NOMO-1 treated with dmso at 0.1 percent for 144 hours (cell line): ENCODE results near the gene CACNA1I.

Experiments used
- DNase-seq: peaks from one replicate; lab custom pipeline; 2025; ENCODE audit not compliant: unreplicated experiment; lab: John Stamatoyannopoulos, UW

CACNA1I gene

DNA sequence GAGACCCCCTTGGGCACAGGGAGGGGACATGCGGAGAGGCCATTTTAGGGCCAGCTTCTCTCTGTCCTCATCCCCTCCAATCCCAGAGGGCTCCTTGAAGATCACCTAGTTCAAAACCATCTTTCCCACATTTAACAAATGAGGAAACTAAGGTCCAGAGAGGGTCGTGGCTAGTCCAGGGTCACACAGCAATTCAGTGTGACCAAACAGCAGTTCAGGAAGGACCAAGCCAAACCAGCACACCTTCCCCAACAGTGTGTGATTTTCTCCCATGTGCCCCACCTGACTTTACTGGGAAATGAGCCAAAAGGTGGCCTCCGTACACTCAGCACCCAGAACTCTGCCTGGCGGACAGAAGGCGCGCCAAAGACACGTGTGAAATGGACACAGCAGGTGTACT is 51.3 kb downstream of the CACNA1I start:
- DNase-seq, result no peak

DNA sequence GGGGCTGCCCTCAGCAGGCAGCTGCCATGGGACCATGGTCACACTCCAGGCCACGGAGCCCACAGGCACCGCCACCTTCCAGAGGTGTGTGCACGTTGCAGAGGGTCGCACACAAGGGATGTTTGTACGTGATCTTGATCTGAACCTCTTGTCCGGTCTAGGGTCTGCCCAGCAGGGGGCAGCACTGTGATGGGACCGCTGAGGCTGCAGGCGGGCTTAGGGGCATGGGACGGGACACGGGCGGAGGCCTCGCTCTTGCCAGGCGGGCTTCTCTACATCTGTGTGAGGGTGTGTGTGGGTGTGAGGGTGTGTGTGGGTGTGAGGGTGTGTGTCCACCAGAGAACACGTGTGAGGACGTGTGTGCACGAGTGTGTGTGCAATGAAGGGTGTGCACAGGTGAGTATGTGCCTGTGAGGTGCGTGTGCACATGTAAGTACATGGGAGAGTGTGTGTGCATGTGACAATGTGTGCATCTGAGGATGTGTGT is 52.4 kb downstream of the CACNA1I start:
- no peak for DNase-seq

DNA sequence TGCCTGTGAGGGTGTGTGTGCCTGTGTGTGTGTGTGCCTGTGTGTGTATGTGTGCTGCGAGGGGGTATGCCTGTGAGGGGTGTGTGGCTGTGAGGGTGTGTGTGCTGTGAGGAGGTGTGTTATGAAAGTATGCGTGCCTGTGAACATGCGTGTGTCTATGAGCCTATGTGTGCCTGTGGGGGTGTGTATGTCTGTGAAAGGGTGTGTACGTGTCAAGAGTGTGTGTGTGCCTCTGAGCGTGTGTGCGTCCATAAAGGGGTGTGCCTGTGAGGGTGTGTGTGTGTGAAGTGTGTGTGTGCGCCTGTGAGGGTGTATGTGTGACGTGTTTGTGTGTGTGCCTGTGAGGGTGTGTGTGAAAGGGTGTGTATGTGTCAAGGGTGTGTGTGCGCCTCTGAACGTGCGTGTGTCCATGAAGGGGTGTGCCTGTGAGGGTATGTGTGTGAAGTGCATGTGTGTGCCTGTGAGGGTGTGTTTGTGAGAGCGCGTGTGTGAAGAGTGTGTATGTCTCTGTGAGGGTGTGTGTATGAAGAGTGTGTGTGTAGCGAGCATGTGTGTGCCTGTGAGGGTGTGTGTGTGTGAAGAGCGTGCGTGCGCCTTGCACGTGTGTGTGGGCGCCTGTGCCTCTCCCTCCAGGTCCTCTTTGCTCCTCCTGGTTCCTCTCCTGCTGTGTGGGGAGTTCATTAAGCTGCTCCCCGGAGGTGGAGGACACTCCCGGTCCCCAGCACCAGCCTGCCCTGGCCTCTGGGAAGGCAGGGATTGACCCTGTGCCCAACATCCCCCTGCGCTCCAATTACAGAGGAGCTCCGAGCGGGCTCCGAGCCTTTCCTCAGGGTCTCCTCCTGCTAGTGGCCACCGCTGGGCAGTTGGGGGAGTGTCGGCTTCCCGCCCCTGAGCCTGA is 53.3 kb downstream of the CACNA1I start:
- DNase-seq, result no peak

DNA sequence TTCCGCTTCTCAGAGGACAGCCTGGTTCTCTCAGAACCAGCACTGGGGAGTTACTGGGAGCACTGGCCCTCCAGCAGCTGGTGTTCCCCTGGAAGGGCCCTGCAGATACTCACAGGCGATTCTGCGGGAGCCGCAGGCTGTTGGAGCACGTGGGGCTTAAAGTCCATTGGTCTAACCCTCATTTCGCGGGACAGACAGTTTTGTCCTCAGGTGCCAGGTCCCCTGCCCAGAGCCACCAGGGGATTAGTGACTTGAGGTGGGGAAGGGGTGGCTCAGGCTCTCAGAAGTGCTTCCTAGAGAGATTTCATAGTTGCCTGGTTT is 53.9 kb downstream of the CACNA1I start:
- DNase-seq, result no peak

DNA sequence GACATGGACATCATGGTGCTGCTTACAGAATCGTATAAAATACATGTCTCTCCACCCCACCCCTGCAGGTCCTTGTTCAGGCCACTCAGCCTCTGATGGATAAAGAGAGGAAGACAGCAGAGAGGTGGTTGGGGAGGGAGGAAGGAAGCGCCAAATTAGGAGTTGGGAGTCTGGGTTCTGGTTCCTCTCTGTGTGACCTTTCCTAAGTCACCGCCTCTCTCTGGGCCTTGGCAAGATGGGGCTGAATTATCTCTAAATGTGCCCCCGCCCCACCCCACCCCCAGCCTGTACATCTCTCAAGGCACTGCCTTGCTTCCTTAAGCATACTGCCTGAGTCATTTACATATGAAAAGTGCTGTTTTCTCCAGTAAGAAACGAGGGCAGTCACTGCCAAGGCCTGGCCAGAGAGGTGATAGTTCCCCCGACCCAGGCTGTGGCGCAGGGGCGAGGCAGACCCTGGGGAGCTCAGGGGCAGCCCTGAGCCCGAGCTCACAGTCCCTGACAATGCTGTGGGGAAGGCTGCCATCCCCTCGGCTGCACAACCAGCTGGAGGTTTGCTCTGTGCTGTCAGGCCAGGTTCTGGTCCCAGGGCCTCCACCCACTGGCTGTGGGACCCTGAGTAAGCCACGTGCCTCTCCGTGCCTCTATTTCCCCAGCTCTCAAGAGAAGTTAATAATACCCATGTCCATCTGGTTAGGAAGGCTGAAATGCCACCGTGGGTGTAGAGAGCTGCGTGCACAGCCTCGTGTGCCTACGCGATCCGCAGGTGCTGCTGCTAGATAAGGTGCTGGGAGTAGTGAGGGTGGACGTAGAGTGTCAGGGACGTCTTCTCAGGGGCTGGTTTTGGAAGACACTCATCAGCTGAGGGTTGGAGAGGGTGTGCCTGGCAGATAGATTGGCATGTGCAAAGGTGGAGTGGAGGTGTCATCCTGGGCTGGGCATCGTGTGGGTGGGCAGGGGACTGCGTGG is 55.3 kb downstream of the CACNA1I start:
- DNase-seq, result no peak

DNA sequence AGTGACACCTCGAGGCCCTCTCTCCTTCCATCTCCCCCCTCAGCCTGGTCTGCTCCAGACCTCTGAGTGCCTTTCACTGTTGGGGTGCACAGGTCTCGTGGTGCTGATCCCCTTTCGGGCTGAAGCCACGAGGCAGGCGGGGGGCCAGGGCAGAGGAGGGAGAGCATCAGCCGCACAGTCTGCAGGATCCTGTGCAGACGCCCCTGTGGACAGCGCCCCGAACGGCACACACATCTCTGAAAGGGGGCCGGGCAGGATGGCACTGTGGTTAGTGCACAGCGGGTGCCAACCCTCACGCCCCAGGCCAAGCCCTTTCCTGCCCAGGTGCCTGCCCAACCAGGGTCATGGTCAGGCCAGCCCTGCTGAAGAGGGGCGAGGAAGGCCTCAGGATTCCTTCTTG is 56.7 kb downstream of the CACNA1I start:
- DNase-seq, result no peak

DNA sequence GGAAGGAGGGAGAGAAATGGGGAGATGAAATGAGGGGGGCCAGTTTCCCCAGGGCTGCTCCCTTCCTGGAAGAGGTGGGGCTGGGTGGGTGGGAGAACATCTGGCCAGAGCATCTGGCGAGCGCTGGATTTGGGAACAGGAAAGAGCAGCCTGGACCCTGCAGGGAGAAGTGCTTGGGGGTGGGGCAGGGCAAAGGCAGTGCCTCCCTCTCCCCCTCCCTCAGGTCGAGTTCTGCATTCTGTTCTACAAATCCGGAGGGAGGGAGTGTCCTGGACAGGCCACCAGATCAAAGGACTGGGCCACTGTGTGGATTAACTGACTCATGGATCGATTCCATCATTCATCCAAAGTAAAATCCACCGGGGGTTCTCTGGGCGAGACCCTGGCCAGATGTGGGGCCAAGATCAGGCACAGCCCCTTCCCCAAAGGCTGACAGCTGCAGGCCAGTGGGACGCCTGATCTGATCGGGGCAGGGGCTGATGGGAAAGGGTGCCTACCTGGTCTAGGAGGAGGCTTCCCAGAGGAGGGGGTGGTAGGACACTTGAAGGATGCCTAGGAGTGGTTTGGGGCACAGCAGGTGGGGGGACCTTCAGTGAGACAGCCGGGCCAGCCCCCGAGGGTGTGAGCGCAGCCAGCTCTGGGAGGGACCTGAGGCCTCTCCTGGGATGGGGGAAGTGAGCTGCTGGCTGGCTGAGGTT is 57.5 kb downstream of the CACNA1I start:
- no peak for DNase-seq

DNA sequence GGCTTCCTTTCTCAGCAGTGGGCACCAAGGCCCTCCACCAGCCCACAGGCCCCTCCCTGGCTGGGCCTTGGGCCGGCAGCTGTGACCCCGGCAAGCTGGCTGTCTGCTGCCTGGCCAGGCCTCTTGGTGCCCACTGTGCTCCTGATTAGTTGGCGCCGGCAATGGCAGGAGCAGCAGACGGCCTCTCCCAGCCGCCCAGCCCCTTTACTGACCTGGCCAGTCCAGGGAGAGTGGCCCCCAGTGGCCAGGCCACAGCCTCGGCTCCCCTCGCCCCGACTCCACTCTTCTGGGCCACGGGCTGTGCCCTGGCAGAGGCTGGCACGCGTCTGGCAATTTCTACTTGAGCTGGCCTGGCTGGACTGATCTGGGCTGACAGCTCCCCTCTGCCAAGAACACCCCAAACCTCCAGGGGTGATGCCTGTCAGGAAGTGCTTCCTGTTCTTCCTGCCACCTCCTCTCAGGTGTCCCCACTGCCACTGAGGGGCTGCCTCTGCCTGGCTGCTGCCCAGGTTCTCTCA is 58.1 kb downstream of the CACNA1I start:
- DNase-seq, result no peak

DNA sequence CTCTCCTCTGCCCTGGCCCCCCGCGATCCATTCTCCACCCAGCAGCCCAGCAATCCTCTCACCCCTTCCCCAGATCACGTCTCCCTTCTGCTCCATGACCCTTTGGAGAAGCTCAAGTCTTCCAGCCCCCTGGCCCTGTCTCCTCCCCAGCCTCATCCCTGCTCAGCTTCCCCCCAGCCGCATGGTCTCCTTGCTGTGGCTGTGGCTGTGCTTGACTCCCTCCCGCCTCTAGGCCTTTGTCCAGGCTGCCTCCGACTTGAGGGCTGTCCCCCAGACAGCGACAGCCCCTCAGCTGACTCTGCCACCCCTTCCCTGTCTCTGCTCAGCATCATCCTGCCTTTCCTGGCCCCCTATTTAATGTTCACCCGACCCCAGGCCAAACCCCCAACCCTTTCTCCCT is 59.3 kb downstream of the CACNA1I start:
- no peak for DNase-seq

DNA sequence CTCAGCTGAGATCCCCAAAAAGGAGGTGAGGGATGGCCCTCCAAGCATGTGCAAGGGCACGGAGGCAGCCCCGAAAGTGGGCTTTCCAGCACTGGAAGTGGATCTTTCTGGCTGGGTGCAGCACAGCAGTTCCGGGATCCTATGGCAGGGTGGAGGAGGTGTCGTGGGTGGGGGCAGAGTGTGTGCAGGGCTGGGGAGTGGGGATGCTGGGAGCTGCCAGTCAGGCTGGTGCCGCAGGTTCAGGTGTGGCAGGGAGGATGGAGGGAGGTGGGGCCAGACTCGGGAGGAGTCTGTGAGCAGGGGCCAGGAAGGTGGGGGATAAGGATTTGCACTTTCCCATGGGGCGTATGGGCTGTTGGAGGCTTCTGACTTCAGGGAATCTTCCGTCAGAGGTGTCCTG is 60.2 kb downstream of the CACNA1I start:
- DNase-seq, result no peak

DNA sequence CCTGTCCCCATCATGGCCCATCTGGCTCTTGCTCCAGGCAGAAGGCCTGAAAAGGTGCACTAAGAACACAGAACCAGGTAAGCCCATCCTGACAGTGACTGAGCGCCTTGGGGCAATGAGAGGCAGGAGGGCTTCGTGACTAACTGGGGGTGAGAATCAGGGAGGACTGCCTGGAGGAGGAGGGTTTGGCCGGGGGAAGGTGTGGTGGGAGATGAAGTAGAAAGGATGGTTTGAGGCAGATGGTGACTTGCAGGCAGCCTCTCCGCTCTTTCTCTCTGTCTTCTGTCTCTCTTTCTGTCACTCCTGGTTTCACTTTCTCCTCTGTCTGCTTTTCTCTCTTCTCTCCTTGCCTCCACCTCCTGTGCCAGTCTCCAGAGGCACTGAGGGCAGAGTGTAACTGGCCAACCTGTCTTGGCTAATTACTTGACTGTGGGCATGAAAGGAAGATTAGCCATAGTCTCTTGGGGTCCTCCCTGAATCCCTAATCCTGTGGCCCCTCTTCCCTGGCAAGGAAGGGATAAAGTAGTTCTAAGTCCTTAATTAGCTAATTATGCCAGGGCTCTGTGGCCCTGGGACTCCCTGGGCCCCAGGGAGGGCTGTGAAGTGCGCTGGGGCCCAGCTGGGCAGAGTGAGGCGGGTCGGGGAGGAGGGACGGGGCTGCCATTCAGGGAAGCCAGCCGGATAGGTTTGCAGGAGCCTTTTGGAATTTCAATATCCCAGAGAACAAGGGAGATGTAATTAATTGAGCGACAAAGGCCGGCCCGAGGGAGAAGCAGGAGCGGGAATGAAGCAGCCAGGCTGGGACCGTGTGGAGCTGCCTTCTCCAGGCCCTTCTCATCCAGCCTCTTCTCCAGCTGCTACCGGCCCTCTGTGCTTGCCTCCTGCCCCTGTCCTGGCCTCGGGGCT is 61.1 kb downstream of the CACNA1I start:
- DNase-seq, result no peak

DNA sequence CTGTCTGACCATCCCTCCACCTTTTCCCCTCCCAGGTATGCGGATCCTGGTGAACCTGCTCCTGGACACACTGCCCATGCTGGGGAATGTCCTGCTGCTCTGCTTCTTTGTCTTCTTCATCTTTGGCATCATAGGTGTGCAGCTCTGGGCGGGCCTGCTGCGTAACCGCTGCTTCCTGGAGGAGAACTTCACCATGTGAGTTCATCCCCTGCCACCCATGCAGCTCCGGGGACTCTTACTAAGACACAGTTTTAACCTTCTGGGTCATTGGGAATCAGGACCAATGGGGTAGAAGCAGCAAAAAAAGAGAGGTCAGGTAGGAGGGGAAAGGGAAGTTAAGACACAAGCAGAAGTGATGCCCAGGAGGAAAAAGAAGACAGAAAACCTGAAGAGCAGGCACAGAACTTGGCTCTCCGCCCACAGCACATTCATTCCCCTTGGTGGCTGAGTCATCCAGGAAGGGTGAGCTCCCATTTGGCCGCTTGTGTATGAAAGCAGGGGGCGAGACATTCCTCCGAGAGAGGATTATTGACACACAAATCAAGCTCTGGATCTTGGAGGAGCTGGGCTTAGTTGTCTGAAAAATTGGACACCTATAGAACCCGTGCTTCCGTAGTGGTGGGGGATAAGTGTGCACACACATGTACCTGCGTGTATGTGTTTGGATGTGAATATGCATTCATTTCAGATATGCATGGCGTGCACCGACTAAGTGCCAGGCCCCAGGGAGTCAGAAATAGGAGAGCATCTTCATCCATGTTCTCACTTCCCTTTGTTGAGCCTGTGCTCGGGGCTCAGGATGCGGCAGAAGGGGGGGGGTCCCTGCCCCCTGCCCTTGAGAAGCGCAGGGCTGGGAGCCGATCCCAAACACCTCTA is 64.2 kb downstream of the CACNA1I start:
- DNase-seq, result peak; percentile 27

DNA sequence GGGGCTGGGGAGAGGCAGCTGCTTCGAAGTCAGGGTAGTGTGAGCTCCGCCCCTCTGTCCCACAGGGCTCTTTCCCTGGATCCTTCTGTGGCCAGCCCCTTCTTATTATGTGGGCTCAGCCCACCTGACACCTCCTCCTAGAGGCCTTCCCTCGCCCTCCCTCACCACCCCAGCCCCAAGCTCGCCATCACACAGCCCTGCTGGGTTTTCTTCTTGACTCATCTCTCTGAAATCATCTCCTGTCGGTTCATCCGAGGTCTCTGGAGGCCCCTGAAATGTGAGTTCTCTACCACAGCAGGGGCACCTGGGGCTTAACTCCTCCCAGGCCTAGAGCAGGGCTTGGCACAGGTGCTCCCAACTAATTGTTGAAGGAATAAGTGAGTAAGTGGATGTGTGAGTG is 65.2 kb downstream of the CACNA1I start:
- DNase-seq, result no peak

DNA sequence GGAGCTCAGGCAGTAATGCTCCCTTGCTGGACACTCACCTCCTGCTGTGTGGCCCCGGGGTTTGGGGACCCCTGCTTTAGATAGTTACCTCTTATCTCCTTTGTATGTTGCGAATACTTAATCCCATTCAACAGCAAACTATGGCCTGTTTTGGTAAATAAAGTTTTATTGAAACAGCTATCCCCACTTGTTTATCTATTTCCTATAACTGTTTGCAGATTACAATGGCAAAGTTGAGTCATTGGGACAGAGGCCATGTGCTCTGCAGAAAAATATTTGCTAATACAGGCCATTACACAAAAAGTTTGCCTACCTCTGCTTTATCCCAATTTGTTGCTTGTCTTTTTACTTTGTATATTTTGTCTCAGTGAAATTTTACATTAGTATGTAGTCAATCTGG is 68.4 kb downstream of the CACNA1I start:
- DNase-seq, result no peak

DNA sequence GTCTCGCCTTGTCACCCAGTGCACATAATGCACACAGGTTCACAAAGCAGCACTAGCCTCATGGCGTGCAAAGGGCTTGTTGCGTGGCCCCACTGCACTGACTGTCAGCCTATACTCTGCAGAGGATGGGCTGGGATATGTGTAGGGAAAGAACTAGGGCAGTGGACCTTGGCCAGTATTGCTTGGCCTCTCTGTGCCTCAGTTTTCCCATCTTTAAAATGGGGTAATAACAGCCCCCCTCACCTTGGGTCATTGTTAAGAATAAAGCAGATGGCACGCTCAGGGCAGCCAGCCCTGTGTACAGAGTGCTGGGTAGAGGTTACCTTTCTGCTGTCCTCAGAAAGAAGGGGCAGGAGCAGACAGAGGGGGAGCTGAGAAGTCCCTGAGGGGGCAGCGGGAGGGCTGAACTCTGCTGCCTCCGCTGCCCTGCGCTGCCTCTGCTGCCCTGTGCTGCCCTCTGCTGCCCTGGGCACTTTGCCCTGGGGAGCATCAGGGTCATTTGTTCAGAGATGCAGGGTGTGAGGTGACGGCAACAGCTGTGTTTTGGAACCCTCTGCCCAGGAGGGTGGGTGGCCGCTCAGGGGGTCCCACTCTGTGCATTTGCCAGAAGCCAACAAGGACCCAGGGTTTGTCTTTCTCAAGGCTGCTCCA is 71.2 kb downstream of the CACNA1I start:
- no peak for DNase-seq

DNA sequence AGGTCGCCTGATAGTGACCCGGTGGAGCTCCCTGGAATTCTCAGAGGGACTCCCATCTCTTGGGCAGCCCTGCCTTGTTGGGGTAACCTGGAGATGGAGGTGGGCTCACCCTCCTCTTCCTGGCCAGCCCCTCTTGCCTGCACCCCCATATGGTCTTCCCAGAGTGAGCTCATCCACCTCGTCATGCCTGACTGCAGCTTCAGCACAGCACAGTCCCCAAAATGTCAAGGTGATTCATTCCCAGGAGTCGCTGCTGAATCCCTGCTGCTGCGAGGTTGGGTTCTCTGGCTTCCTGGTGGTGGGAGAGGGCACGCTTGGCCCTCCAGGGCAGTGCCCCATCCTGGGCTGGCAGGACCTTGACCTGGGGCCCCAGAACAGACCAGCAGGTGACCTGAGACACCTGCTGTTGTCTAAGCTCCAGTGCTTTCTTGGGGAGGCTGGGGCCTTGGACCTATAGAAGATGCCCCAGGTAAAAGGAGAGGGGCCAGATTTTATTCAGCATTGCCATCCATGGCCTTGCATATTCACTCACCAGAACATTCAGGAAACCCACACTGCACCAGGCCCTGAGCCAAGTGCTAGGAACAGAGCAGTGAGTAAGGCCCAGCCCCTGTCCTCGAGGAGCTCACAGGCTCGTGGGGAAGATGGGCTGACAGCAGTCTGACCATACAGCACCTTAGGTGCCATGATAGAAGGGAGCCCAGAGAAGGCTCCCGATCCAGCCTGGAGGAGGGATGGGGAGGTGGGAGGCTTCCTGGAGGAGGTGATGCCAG is 72.9 kb downstream of the CACNA1I start:
- no peak for DNase-seq

DNA sequence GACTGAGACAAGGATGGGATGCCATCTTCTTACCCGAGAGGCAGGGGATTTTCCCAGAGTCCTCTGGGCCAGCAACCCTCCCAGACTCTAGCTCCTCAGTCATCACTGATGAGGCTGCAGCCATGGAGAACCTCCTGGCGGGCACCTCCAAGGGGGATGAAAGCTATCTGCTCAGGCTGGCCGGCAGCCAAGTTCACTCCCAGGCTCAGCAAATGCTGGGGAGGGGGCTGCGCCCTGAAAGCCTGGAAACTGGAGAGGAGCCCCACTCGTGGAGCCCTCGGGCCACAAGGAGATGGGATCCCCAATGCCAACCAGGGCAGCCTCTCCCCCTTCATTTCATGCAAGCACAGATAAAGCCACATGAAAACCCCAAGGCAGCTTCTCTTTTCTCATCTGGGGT is 75.0 kb downstream of the CACNA1I start:
- DNase-seq, result no peak
